GM12891 (cell line): Measurements from ENCODE around the gene PPP1R3F.

Experiments
- PAX5 ChIP-seq: IDR thresholded peaks from 2 replicates; pipeline ENCODE4 v1.6.1; 2011; ENCODE audit warnings: low read length, moderate library complexity, mild to moderate bottlenecking; ENCODE audit not compliant: insufficient read depth, severe bottlenecking
- POLR2A ChIP-seq: IDR thresholded peaks from 2 replicates; pipeline ENCODE4 v1.6.1; 2011; ENCODE audit warnings: low read depth, low read length, control low read depth
- POLR2AphosphoS5 ChIP-seq: IDR thresholded peaks from 2 replicates; pipeline ENCODE4 v1.6.1; 2011; ENCODE audit warnings: low read depth, low read length, control low read depth
- POU2F2 ChIP-seq: IDR thresholded peaks from 2 replicates; pipeline ENCODE4 v1.6.1; 2011; ENCODE audit warnings: low read depth, mild to moderate bottlenecking, control low read depth, low read length, moderate library complexity
- TAF1 ChIP-seq: IDR thresholded peaks from 2 replicates; pipeline ENCODE4 v1.6.1; 2011; ENCODE audit warnings: low read depth, low read length, control low read depth

DNA sequence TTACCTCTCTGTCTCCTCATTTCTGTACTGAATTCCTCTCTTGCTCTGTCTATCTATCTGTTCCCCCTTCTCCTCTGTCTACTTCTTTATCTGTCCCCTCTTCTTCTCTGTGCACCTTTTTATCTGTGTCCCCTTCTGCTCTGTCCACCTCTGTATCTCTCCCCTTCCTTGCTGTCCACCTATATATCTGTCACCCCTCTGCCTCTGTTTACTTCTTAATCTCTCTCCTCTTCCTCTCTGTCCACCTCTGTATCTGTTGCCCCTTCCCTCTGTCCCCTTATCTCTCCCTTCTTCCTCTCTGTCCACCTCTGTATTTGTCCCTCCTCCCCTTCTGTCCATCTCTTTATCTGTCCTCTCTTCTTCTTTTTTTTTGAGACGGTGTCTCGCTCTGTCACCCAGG, 25.4 kb upstream of the PPP1R3F start:
- no peak for TF ChIP-seq POLR2A
- TF ChIP-seq POLR2AphosphoS5: no peak
- TF ChIP-seq TAF1: no peak
- no peak for TF ChIP-seq PAX5
- no peak for TF ChIP-seq POU2F2
